Activated CD4-positive, alpha-beta T cell treated with anti-CD3 and anti-CD28 coated beads, Interleukin-2, amount 10 ng/mL, durations not matched to agents 7 days and 5 days (primary cell): ENCODE measurements around the gene OBSCN. TPM values are rescaled to one million over a fixed set of nuclear protein-coding genes. Genes with fewer than 3 reads are reported as not detected.

Experiments
- CTCF ChIA-PET: fragments of 350-600 bp; sonication (Branson Sonifier 250); formaldehyde crosslinking; loops from one replicate; lab custom pipeline; 2021; ENCODE audit warnings: antibody characterized with exemption; lab: Charles Lee
- POLR2A ChIA-PET: fragments of 350-600 bp; sonication (Branson Sonifier 250); formaldehyde crosslinking; loops from one replicate; lab custom pipeline; 2021; ENCODE audit warnings: antibody characterized with exemption; lab: Charles Lee
- DNase-seq: peaks from one replicate; pipeline ENCODE4 v3.0.0-alpha.2; 2020
- H3K27ac Mint-ChIP-seq: one replicate; pipeline ENCODE4 v1.8.0; 2021; ENCODE audit warnings: mild to moderate bottlenecking, moderate library complexity, mixed read lengths
- H3K27me3 Mint-ChIP-seq: one replicate; pipeline ENCODE4 v1.8.0; 2021; ENCODE audit warnings: mixed read lengths
- H3K36me3 Mint-ChIP-seq: one replicate; pipeline ENCODE4 v1.8.0; 2021; ENCODE audit warnings: low read depth, mixed read lengths
- H3K4me1 Mint-ChIP-seq: one replicate; pipeline ENCODE4 v1.8.0; 2021; ENCODE audit warnings: mixed read lengths
- H3K4me3 Mint-ChIP-seq: one replicate; pipeline ENCODE4 v1.8.0; 2021; ENCODE audit warnings: mild to moderate bottlenecking, moderate library complexity, mixed read lengths
- H3K9me3 Mint-ChIP-seq: one replicate; pipeline ENCODE4 v1.8.0; 2021; ENCODE audit warnings: mixed read lengths
- total RNA-seq, 2 experiments: library from RNA; stranded (reverse); gene quantifications; one replicate each; pipeline ENCODE4 v1.2.3, GENCODE V29; 2021

The OBSCN gene
- total RNA-seq, 2 experiments from 2014 or later, result 13.8 to 21.8 TPM

DNA sequence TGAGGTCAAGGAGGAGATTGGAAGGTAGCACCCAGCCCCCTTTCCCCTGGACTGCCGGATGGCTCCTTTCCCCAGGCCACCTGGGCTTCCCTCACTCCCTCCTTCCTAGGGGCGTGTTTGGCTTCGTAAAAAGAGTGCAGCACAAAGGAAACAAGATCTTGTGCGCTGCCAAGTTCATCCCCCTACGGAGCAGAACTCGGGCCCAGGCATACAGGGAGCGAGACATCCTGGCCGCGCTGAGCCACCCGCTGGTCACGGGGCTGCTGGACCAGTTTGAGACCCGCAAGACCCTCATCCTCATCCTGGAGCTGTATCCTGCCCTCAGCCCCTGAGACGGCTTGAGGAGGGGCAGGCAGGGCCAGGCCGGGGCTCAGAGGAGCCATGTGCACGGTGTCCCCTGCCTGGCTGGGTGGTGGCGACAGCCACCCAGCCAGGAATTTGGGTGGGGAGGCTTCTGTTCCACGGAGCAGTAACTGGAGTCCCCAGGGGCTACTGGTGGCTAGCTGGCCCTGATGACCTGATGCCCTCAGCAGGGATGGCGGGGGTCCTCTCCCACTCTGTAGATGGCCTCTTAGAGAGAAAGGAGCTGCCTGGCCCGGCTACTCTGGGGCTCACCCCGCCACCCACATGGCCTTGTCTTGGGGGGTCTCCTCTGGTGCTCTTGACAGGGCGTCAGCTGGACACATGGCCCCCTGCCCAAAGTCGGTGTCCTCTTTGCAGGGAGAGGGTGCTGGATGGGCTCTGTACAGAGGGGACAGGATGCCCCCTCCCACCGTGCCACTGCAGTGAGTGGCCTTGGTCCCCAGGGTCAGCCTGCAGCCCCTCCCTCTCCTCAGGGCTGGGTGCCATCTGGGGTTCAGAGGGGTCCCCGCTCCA, 159.3 kb downstream of the OBSCN start:
- H3K36me3 Mint-ChIP-seq, result no peaks in the 10 kb centered on the region
- no peak overlapping the region for H3K4me3 Mint-ChIP-seq
- POLR2A ChIA-PET, result no interaction called here
- DNase-seq, result no peak
- no peaks in the 10 kb centered on the region for H3K4me1 Mint-ChIP-seq
- H3K27ac Mint-ChIP-seq, result no peak overlapping the region
- no peaks in the 10 kb centered on the region for H3K27me3 Mint-ChIP-seq
- no peaks in the 10 kb centered on the region for H3K9me3 Mint-ChIP-seq
- CTCF ChIA-PET, result no interaction called here

DNA sequence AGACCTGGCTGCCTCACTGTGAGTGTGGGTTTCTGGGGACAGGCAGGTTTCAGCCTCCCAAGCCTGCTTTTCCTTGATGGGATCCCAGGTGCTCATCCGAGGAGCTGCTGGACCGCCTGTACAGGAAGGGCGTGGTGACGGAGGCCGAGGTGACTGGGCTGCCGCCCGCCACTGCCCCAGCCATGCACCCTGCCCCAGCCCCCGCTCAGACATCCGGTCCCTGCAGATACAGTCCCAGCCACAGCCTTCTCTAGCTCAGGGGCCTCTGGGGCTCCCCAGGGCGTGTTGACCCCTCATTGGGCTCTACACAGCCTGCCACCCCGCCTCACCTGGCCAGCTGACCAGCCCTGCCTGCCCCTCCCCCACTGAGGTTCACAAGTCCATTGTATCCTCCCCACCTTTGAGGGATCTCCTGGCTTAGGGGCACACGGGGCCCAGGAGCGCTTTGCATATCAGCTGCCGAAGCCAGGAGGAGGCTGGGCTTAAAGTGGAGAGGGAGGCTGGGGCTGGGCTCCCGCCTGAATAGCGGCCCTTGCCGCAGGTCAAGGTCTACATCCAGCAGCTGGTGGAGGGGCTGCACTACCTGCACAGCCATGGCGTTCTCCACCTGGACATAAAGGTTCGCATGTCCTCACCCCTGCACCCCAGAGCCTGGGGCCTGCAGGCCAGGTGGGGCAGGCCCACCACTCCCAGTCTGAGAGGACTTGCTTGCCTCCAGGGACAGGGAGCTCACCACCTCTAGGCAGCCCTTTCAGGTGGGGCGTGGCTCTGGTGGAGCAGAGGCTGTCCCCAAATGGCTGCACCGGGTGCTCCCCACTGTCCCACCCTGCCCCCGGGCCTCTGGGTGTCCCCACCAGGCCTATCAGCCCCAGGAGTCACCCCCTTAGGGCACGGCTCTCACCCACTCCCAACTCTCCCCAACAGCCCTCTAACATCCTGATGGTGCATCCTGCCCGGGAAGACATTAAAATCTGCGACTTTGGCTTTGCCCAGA, 160.3 kb downstream of the OBSCN start:
- Mint-ChIP-seq H3K4me3 (no peak overlapping the region), H3K36me3 (no peaks in the 10 kb centered on the region), H3K27me3 (no peaks in the 10 kb centered on the region), H3K4me1 (no peaks in the 10 kb centered on the region), H3K27ac (no peak overlapping the region), H3K9me3 (no peaks in the 10 kb centered on the region)
- CTCF ChIA-PET, result no interaction called here
- DNase-seq, result no peak
- POLR2A ChIA-PET, result no interaction called here

DNA sequence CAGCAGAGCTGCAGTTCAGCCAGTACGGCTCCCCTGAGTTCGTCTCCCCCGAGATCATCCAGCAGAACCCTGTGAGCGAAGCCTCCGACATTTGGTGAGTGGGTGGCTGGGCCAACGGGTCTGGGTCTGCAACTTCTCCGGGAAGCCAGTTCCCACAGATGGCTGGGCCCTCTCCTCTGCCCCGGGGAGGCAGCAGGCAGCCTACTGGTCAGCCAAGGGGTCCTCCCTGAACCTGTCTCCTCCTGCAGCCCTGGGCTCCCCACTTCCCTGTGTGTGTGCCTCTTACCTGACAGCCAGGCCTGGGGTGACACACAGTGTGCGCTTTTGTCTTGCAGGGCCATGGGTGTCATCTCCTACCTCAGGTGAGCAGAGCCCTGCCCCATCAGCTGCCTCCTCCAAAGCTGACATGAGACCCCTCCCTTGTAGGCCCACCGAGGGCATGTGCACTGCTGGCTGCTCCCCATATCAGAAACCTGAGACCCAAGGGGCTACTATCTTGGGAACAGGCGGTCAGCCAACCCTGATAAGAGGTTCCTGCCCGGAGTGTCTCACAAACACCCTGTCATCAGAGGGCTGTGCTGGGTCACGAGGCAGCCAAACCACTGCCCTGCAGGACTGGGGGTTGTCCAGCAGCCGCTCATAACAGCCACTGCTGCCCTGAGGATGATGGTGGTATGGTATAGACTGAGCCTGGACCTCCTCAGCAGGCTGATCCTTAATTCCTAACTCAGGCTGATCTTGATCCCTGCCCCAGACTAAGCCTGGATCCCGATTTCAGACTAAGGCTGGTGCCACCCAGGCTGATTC, 161.2 kb downstream of the OBSCN start:
- no peaks in the 10 kb centered on the region for H3K36me3 Mint-ChIP-seq
- no peak overlapping the region for H3K4me3 Mint-ChIP-seq
- no peaks in the 10 kb centered on the region for H3K27me3 Mint-ChIP-seq
- POLR2A ChIA-PET, result no interaction called here
- no peaks in the 10 kb centered on the region for H3K4me1 Mint-ChIP-seq
- no peak for DNase-seq
- no peak overlapping the region for H3K27ac Mint-ChIP-seq
- H3K9me3 Mint-ChIP-seq, result no peaks in the 10 kb centered on the region
- CTCF ChIA-PET, result no interaction called here

DNA sequence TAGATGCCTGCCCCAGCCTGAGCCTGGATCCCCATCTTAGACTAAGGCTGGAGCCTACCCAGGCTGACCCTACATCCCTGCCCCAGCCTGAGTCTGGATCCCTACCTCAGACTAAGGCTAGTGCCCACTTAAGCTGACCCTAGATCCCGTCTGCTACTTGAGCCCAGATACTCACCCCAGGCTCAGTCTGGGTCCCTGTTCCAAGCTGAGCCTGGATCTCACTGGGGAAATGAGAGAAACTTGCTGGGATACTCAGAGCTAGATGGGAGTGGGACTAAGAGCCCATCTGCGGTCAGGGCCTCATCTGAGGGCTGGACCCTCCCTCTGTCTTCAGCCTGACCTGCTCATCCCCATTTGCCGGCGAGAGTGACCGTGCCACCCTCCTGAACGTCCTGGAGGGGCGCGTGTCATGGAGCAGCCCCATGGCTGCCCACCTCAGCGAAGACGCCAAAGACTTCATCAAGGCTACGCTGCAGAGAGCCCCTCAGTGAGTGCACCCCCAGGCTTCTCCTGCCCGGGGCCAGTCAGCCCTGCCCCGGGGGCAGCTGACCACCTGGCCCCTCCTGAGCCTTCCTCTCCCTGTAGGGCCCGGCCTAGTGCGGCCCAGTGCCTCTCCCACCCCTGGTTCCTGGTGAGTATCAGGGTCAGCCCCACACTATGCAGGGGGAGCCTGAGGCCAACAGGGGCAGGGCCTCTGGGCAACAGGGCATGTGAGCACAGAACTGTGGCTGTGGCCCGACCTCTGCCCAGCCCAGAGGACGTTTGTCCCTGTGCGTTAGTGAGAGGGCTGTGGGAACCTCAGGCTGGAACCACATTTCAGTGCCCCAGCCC, 162.0 kb downstream of the OBSCN start:
- Mint-ChIP-seq H3K4me1 (no peaks in the 10 kb centered on the region), H3K27me3 (no peaks in the 10 kb centered on the region), H3K27ac (no peak overlapping the region), H3K36me3 (no peaks in the 10 kb centered on the region), H3K4me3 (no peak overlapping the region), H3K9me3 (no peaks in the 10 kb centered on the region)
- ChIA-PET POLR2A (no interaction called here), CTCF (no interaction called here)
- no peak for DNase-seq

GRCh38 chr1:228370439-228370940, 162.6 kb downstream of the OBSCN start:
- Mint-ChIP-seq H3K4me1 (no peaks in the 10 kb centered on the region), H3K9me3 (no peaks in the 10 kb centered on the region), H3K4me3 (no peak overlapping the region), H3K27ac (no peak overlapping the region), H3K36me3 (no peaks in the 10 kb centered on the region), H3K27me3 (no peaks in the 10 kb centered on the region)
- CTCF ChIA-PET, result interaction anchor here (0.5 to 1.5 kb wide), 2 partner anchors 36 to 88 kb away, joined by 3 to 4 read pairs; no protein-coding TSS in a partner anchor
- POLR2A ChIA-PET, result no interaction called here
- DNase-seq, result no peak

- Mint-ChIP-seq H3K27ac (no peak overlapping the region), H3K27me3 (no peaks in the 10 kb centered on the region), H3K4me3 (no peak overlapping the region), H3K9me3 (no peaks in the 10 kb centered on the region), H3K36me3 (no peaks in the 10 kb centered on the region), H3K4me1 (no peaks in the 10 kb centered on the region)
- POLR2A ChIA-PET, result no interaction called here
- CTCF ChIA-PET, result interaction anchor here (0.5 to 1.5 kb wide), 2 partner anchors 35 to 87 kb away, joined by 3 to 4 read pairs; no protein-coding TSS in a partner anchor
- no peak for DNase-seq
These were observed 163.3 kb downstream of the OBSCN start for GRCh38 chr1:228370941-228371740.

DNA sequence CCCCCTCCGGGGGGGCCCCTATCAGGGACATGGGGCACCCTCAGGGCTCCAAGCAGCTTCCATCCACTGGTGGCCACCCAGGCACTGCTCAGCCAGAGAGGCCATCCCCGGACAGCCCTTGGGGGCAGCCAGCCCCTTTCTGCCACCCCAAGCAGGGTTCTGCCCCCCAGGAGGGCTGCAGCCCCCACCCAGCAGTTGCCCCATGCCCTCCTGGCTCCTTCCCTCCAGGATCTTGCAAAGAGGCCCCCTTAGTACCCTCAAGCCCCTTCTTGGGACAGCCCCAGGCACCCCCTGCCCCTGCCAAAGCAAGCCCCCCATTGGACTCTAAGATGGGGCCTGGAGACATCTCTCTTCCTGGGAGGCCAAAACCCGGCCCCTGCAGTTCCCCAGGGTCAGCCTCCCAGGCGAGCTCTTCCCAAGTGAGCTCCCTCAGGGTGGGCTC, 163.9 kb downstream of the OBSCN start:
- no peaks in the 10 kb centered on the region for H3K4me1 Mint-ChIP-seq
- no peaks in the 10 kb centered on the region for H3K36me3 Mint-ChIP-seq
- ChIA-PET POLR2A (no interaction called here), CTCF (interaction anchor here (1.5 kb wide), 1 partner anchor 34 kb away, joined by 4 read pairs; no protein-coding TSS in a partner anchor)
- no peaks in the 10 kb centered on the region for H3K9me3 Mint-ChIP-seq
- DNase-seq, result no peak
- H3K27ac Mint-ChIP-seq, result no peak overlapping the region
- no peaks in the 10 kb centered on the region for H3K27me3 Mint-ChIP-seq
- H3K4me3 Mint-ChIP-seq, result no peak overlapping the region

DNA sequence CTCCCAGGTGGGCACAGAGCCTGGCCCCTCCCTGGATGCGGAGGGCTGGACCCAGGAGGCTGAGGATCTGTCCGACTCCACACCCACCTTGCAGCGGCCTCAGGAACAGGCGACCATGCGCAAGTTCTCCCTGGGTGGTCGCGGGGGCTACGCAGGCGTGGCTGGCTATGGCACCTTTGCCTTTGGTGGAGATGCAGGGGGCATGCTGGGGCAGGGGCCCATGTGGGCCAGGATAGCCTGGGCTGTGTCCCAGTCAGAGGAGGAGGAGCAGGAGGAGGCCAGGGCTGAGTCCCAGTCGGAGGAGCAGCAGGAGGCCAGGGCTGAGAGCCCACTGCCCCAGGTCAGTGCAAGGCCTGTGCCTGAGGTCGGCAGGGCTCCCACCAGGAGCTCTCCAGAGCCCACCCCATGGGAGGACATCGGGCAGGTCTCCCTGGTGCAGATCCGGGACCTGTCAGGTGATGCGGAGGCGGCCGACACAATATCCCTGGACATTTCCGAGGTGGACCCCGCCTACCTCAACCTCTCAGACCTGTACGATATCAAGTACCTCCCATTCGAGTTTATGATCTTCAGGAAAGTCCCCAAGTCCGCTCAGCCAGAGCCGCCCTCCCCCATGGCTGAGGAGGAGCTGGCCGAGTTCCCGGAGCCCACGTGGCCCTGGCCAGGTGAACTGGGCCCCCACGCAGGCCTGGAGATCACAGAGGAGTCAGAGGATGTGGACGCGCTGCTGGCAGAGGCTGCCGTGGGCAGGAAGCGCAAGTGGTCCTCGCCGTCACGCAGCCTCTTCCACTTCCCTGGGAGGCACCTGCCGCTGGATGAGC, 164.5 kb downstream of the OBSCN start:
- H3K27ac Mint-ChIP-seq, result no peak overlapping the region
- H3K4me1 Mint-ChIP-seq, result no peaks in the 10 kb centered on the region
- H3K36me3 Mint-ChIP-seq, result no peaks in the 10 kb centered on the region
- ChIA-PET CTCF (no interaction called here), POLR2A (no interaction called here)
- H3K9me3 Mint-ChIP-seq, result no peaks in the 10 kb centered on the region
- DNase-seq, result no peak
- no peaks in the 10 kb centered on the region for H3K27me3 Mint-ChIP-seq
- H3K4me3 Mint-ChIP-seq, result no peak overlapping the region

- Mint-ChIP-seq H3K27me3 (no peaks in the 10 kb centered on the region), H3K9me3 (no peaks in the 10 kb centered on the region), H3K27ac (no peak overlapping the region), H3K36me3 (no peaks in the 10 kb centered on the region), H3K4me3 (no peak overlapping the region), H3K4me1 (peaks cover 2% of the 10 kb centered on the region)
- CTCF ChIA-PET, result interaction anchor here (1.2 kb wide), 1 partner anchor 16 kb away, joined by 3 read pairs; no protein-coding TSS in a partner anchor
- POLR2A ChIA-PET, result no interaction called here
- no peak for DNase-seq
These were observed 165.3 kb downstream of the OBSCN start for GRCh38 chr1:228373004-228373680.
